ENCODE data around the gene XAGE5. TPM values are rescaled to one million over a fixed set of nuclear protein-coding genes. Genes with fewer than 3 reads are reported as not detected.
"Not testable (repeated sequence)": the region's sequence is repeated elsewhere in the genome, so short reads cannot be mapped to it uniquely, and the experiment has no call there.

XAGE5 gene
- total RNA-seq, 2 donors from 2014 or later: not detected

- Histone ChIP-seq H3K9me3 (no peaks in the 10 kb centered on the region), H3K4me3 (no peak overlapping the region)
- TF ChIP-seq CTCF (IDR thresholded peaks at IDR 0.05): no peak
Measured at GRCh38 chrX:52830551-52830950, 19.5 kb downstream of the XAGE5 start.

GRCh38 chrX:52839137-52839536 is 28.1 kb downstream of the XAGE5 start:
- no peak overlapping the region for H3K27ac ChIP-seq
- H3K9me3 ChIP-seq: peaks cover 0 to 9% of the 10 kb centered on the region in 2 donors
- TF ChIP-seq CTCF (IDR thresholded peaks at IDR 0.05): no peak
- no peak overlapping the region for H3K4me3 ChIP-seq
- DNase-seq (ENCODE audit: low spot score): no peak
- H3K36me3 ChIP-seq: no peaks in the 10 kb centered on the region
- no peaks in the 10 kb centered on the region for H3K27me3 ChIP-seq
- H3K4me1 ChIP-seq: no peaks in the 10 kb centered on the region

More at GRCh38 chrX:52830551-52830950, 19.5 kb downstream of the XAGE5 start:
- Histone ChIP-seq H3K4me1 (no peaks in the 10 kb centered on the region), H3K36me3 (no peaks in the 10 kb centered on the region), H3K27me3 (no peaks in the 10 kb centered on the region), H3K27ac (no peak overlapping the region)
- no peak for DNase-seq (ENCODE audit: low spot score)

- H3K27me3 ChIP-seq; DNase-seq (ENCODE audit: low spot score); H3K27ac ChIP-seq; H3K36me3 ChIP-seq; H3K4me1 ChIP-seq; H3K9me3 ChIP-seq; H3K4me3 ChIP-seq: not testable (repeated sequence)
Measured at GRCh38 chrX:52843619-52844018, 32.5 kb downstream of the XAGE5 start.

GRCh38 chrX:52852110-52852860 is 41.2 kb downstream of the XAGE5 start:
- TF ChIP-seq CTCF (IDR thresholded peaks at IDR 0.05): no peak

GRCh38 chrX:52856991-52857525 is 46.0 kb downstream of the XAGE5 start:
- not testable (repeated sequence) for DNase-seq (ENCODE audit: low spot score); H3K9me3 ChIP-seq; H3K27ac ChIP-seq; H3K4me1 ChIP-seq; H3K36me3 ChIP-seq; H3K4me3 ChIP-seq; H3K27me3 ChIP-seq

More at GRCh38 chrX:52852110-52852860, 41.2 kb downstream of the XAGE5 start:
- Histone ChIP-seq H3K27ac (no peak overlapping the region), H3K27me3 (peaks cover 0 to 4% of the 10 kb centered on the region in 2 donors), H3K4me1 (no peaks in the 10 kb centered on the region), H3K36me3 (no peaks in the 10 kb centered on the region), H3K4me3 (no peak overlapping the region), H3K9me3 (peaks cover 0 to 9% of the 10 kb centered on the region in 2 donors)
- DNase-seq (ENCODE audit: low spot score): no peak

GRCh38 chrX:52865343-52865998 is 54.4 kb downstream of the XAGE5 start:
- Histone ChIP-seq H3K9me3 (no peaks in the 10 kb centered on the region), H3K27ac (no peak overlapping the region), H3K36me3 (no peaks in the 10 kb centered on the region), H3K27me3 (peaks cover 0 to 2% of the 10 kb centered on the region in 2 donors), H3K4me3 (no peak overlapping the region), H3K4me1 (no peaks in the 10 kb centered on the region)
- TF ChIP-seq CTCF (IDR thresholded peaks at IDR 0.05): no peak
- DNase-seq (ENCODE audit: low spot score): no peak

Other genes starting within 250 kb of the XAGE5 start
- not detected for gene SSX7, start 156.4 kb upstream of the XAGE5 start, total RNA-seq
- gene SSX2, start 104.1 kb upstream of the XAGE5 start, total RNA-seq: not detected
- not detected for gene SSX2B, start 60.0 kb upstream of the XAGE5 start, total RNA-seq
- gene SPANXN5, start 13.9 kb upstream of the XAGE5 start, total RNA-seq: not detected
- not detected for gene XAGE3, start 56.8 kb downstream of the XAGE5 start, total RNA-seq
- 10 to 100 TPM; 11.2 to 11.9 TPM for gene FAM156B, start 86.0 kb downstream of the XAGE5 start, total RNA-seq
- 1 to 10 TPM; 4.3 to 8.7 TPM for gene FAM156A, start 147.2 kb downstream of the XAGE5 start, total RNA-seq
- 1 to 10 TPM in 1 of 2 donors, under 1 TPM in 1; 0.93 to 2.4 TPM for gene GPR173, start 237.5 kb downstream of the XAGE5 start, total RNA-seq

All from right atrium auricular region (tissue), 2 donors.